GM18511 (cell line): ENCODE data around the gene FYN.

ENCODE experiments used
- ATAC-seq: cut with Tn5 transposase; IDR thresholded peaks from one replicate; pipeline ENCODE4 v1.9.1; 2021; ENCODE audit warnings: mild to moderate bottlenecking, moderate library complexity; ENCODE audit not compliant: unreplicated experiment

FYN gene

GRCh38 chr6:111713236-111713635, 160.0 kb downstream of the FYN start:
- ATAC-seq: no peak

GRCh38 chr6:111711984-111712752, 161.1 kb downstream of the FYN start:
- ATAC-seq: no peak

DNA sequence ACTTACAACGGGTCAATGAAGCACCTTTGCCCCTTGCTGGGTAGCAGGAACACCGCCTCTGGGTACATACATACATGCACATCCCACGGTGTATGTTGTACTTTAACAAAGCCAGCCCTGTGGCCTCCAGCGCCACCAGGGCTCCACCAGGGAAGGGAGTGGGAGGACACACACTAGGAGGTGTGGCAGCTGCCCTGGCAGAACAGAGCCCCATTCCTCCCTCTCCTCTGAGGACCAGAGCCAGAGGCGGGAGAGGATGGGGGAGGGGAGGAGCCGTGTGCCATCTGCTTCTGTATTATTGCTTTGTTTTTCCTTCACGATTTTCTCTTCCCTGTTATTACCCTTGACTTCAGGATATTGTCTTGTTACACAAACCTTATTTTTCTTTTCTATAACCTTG, 161.8 kb downstream of the FYN start:
- no peak for ATAC-seq

- ATAC-seq: no peak
Measured at GRCh38 chr6:111710911-111711310, 162.3 kb downstream of the FYN start.

GRCh38 chr6:111710439-111710838, 162.8 kb downstream of the FYN start:
- ATAC-seq: no peak

DNA sequence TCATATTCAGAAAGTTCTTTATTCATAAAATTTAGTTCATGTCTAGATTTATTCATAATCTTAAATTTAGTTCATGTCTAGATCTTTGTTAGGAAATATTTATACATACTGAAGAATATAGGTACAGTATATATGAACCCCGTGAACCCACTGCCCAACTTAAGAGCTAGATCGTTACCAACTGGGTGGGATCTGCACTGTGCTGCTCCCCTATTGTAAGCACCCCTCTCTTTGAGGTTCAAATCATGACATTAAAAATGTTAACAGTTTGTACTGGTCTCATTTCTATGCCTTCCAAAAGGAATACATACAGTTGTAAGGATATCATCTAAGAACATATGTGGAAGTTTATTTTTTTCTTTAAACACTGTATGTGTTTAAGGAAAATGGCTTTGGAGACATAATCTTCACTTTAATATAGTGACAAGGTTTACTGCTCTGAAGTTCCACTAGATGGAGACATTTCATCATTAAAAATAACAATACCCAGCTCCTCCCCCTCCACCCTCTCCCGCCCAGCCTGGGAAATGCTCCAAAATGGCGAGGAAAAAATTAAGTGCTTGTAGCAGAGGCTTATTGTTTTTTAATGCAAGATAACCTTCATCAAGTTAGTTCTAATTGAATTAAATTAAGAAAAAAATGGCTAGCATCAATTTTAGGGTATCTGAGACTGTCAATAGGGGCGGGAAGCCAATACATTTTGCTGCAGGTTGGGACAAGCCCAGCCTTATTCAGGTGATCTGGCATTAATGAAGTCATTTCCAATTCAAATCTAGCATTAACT, 163.4 kb downstream of the FYN start:
- peak; percentile 92 for ATAC-seq

- no peak for ATAC-seq
Measured at GRCh38 chr6:111709201-111709600, 164.1 kb downstream of the FYN start.

- ATAC-seq: no peak
Measured at GRCh38 chr6:111707773-111708172, 165.5 kb downstream of the FYN start.

GRCh38 chr6:111706841-111707391, 166.3 kb downstream of the FYN start:
- no peak for ATAC-seq

DNA sequence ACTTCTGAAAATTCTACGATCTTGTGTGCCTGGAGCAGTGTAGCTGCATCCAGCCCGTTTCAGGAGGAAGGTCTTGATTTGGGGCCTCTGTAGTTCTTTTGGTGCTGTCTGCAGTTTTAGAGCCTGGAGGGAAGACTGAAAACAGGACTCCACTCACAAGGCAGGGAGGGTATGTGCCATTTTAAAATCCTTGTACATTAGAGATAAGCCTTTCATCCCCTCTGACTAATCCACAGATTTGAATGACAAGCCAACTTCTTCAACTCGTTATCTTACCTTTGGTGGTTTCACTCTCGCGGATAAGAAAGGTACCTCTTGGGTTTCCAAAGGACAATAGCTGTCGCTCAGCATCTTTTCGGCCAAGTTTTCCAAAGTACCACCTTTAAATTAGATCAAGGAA, 169.5 kb downstream of the FYN start:
- no peak for ATAC-seq

DNA sequence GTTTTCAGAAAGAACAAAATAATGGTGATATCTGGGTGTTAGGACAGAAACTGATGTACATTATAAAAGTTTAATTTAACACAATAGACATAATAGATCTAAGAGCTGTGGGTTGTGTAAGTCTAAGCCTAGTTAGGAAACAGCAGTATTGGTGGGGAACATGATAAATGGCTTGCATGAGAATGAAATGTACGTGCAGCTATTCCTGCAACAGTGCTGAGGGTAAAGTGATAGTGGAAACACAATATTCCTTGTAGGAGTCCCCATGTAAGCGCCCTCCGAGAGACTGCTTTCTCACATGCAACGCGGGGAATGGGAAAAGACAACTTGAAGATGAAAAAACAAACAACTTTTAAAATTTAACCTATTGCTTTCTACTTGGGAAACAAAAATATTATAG, 171.0 kb downstream of the FYN start:
- no peak for ATAC-seq

DNA sequence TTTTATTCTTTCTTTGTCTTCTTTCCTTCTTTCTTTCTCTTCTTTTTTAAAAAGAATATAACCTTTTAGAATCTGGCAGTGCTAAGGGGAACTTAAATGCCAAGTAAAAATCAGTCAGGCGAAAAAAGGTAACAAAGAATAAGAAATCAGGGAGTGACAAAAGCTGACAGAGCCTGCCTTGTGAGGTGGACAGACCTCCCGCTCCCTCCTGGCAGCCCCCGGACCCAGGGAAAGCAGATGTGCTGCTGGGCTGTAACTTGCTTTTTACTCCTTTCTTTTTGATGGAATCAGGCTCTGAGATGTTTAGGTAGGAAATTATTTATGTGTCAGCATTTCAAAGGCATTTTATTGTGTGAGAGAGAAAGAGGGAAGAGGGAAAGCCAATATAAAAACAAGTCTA, 172.1 kb downstream of the FYN start:
- no peak for ATAC-seq

DNA sequence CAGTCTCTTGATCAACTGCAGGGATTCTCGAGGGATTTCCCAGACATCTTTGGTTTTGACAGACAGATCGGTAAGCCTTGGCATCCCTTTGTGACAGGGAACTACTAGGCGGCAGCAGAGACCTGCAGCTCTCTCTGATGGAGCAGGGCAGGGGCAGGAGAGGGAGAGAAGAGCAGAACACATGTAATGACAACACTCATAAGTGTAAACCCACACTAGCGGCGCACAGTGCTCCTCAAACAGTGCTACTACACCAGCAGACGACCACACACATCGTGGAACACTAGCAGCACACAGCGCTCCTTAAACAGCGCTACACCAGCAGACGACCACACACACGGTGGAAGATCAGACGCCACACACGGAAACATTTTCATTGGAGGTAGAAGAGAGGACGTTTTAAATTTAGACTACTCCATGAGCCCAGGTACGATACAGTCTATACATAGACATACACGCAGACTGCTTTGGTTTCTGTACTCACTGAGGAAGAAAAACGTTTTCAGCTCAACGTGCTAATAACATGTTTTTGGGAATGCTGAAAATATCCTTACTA, 173.0 kb downstream of the FYN start:
- ATAC-seq: no peak

- no peak for ATAC-seq
Measured at GRCh38 chr6:111699123-111699522, 174.1 kb downstream of the FYN start.

DNA sequence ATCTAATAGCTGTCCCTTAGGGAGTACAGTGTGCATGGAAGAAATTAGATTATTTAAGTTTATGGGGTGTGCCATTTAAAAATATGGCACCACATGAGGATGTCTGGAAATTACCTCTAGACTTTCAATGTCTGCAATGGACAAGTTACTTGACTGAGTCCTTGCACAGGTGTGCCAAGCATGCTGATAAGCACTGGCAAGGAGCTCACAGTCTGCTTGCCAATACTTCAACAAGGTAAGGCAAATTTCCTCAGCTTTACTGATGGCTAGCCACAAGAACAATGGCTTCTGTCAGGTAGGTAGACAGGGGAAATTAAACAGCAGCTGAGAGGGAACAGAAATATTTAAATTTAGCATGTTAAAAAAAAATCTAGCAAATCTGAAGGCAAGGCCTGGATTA, 176.4 kb downstream of the FYN start:
- no peak for ATAC-seq

GRCh38 chr6:111692327-111693164, 180.7 kb downstream of the FYN start:
- no peak for ATAC-seq

GRCh38 chr6:111691345-111692225, 181.7 kb downstream of the FYN start:
- ATAC-seq: no peak

GRCh38 chr6:111689946-111690345, 183.3 kb downstream of the FYN start:
- ATAC-seq: no peak

DNA sequence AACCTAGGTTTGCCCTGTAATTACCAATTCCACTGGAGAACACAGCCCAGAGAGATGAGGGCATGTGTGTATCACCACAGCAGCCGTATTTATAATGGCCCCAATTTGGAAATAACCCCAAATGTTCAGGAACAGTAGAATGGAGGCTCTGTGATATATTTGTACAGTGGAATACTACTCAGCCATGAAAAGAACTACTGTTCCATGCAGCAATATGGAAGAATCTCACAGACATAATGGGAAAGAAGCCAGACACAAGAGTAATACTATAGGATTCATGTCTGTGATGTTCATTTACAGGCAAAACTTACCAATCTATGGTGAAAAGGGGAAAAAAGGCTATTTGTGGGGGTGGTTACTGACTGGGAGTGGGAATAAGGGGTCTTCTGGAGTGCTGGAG, 183.8 kb downstream of the FYN start:
- no peak for ATAC-seq

GRCh38 chr6:111688331-111688730, 184.9 kb downstream of the FYN start:
- ATAC-seq: no peak
